KG1 (cell line): Measurements from ENCODE around the gene ATG5.

ENCODE experiments used
- DNase-seq: peaks from one replicate; lab custom pipeline; 2025; lab: John Stamatoyannopoulos, UW

The ATG5 gene

DNA sequence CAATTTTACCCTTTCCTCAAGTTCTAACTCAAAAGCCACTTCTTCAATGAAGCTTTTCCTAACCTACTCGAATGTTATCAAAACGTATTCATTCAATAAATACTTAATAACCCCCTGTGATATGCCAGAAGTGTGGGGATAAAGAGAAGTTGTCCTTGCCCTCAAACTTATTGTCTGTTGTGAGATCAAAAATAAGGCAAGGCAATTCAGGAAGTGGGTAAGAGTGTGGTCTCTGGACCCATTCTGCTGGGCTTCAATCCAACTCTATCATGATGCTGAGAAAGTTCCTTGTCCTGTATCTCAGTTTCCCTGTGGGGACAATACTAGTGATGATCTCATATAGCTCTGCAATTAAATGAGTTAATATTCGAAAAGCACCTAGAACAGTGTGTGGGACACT lies 146.7 kb downstream of the ATG5 start:
- DNase-seq: no peak

DNA sequence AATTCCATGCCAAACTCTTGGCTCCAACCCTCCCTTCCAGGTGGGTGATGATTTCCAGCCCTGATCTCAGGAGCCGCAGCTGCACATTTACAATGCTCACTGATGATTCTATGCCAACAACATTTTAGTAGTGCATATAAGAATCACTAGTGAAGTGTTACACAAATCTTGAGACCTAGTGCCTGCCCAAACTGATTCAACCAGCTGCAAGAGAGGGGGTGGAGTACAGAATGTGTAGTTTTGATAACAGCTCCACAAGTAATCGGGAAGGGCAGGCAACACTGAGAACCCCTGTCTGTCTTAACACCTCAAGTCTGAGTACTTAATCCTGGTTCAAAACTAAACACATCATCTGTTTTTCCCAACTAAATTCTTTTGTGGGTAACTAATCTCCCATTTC lies 147.8 kb downstream of the ATG5 start:
- DNase-seq: no peak

- DNase-seq: no peak
Measured at GRCh38 chr6:106173124-106173879, 152.3 kb downstream of the ATG5 start.

DNA sequence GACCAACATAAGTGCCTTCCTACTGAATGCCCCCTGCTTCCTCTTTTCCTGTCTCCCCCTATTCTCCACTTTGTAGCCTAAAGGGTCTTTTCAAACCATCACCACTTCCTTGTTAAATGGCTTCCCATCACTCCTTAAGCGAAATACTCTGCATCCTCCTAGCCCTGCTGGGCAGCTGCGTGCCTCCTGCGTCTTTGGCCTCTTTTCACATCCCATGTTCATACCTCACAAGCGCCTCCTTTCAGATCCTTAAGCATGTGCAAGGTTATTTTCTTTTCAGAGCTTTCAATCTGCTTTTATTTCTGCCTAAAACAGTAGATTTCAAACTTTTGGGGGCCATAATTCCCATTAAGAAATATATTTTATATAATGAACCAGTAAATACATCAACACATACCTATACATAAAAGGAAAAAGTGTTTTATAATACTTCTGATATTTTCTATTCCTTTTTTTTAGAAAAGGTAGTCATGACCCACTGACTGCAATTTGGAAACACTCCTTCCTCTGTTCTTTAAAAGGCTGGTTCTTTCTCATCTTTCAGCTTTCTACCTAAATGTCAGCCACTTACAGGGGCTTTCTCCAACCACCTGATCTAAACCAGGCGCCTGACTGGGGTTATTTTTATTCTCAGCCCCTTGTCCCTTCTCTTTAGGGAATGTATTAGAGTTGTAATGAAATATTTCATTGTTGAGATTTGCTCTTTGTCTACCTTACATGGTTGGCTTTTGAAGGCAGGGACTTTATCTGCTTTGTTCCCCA lies 155.3 kb downstream of the ATG5 start:
- no peak for DNase-seq

GRCh38 chr6:106169517-106169916 lies 156.0 kb downstream of the ATG5 start:
- DNase-seq: no peak

DNA sequence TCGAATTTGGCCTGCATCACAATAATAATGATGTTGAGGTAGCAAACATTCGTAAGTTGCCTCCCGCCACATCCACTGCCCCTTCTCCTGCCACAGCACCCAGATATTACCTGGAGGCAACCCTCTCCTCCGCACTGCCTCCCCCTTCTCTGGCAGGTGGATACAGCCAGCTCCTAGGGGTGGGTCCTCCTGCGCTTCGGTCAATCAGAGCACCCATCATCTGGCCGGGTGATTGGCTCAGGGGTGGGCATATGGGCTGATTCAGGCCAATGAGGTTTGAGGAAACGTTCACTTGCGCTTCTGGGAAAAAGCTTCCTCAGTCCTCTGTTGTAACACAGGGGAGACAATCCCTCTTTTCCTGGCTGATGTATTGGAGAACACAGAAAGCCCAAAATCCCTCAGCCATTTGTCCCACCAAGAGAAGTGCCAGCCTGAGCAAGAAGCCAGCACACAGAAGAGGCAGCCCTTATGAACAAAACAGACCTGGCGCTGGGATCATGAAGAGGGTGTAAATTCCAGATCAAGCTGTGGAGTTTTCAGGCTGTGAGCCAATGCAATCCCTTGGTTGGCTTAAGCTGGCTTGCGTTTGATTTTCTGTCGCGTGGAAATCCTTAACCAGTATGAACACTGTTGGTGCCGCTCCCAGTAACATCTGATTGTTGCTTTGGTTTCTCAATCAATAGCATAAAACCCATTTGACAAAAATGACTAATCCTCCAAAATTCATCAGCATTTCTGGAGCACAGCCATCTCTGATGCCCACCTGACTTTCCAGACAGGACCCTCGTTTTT lies 157.3 kb downstream of the ATG5 start:
- no peak for DNase-seq

DNA sequence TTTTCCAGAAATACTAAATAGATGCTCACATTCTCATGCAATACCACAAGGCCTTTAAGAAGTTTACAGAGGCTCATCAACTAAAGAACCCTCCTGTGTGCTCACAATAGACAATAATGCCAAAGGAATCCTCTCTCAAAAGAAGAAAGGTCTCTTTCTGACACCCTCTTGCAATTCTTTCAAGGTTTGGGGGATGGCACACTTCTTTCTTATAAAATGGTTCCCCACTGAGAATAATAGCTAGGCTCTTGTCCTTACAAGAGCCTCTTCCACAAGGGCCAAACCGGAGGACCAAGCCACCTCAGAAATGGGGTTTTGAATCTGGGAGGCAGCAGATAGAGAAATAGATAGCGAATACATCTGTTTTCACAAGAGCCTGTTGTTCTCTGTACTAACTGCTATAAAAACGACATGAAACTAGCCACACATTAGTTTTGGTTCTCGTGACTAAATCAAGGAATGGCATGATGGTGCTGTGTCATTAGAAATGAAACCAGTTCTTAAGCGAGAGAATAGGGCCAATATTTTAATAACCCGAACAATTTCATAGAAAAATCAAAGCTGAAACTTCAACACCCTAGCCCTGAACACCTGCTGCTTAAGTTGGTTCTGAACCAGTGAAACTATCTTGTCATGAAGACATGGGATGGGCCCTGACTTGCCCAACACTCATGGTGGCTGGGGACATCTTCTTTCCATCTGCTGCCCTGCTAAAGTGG lies 158.3 kb downstream of the ATG5 start:
- DNase-seq: no peak

DNA sequence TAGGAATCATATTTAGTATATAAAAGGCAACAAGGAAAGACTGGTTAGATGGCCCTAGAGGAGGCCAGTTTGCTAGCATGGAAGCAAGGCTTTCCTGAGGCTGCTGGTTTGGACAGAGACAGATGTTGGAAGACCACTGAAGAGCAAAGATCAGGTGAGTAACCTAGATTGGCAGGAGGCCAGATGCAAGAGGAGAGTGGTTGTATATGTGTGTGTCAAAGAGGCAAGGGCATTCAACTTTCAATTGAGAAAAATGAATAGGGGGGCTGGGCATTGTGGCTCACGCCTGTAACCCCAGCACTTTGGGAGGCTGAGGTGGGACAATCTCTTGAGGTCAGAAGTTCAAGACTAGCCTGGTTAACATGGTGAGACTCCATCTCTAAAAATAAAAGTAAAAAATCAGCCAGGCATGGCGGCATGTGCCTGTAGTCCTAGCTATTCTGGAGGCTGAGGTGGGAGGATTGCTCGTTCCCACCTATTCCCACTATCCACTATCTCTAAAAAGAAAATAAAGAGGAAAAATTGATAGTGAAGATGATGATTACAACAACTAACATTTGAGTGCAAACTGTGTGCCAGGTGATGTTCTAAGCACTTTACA lies 159.6 kb downstream of the ATG5 start:
- DNase-seq: no peak

- no peak for DNase-seq
Measured at GRCh38 chr6:106163966-106164877, 161.3 kb downstream of the ATG5 start.

GRCh38 chr6:106163446-106163965 lies 162.1 kb downstream of the ATG5 start:
- DNase-seq: no peak

DNA sequence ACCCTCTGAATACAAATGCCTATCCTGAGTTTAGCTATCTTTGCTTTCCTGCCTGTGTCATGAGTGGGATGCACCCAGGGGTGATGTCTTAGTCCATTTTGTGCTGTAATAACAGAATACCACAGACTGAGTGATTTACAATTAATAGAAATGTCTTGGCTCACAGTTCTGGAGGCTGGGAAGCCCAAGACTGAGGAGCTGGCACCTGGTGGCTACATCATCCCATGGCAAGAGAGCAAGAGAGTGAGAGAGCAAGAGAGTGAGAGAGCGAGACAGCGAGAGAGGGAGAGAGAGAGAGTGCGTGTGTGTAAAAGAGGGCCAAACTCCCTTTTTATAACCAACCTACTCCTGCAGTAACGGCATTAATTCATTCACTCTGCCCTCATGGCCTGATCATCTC lies 162.6 kb downstream of the ATG5 start:
- no peak for DNase-seq

- DNase-seq: no peak
Measured at GRCh38 chr6:106161893-106162292, 163.7 kb downstream of the ATG5 start.

DNA sequence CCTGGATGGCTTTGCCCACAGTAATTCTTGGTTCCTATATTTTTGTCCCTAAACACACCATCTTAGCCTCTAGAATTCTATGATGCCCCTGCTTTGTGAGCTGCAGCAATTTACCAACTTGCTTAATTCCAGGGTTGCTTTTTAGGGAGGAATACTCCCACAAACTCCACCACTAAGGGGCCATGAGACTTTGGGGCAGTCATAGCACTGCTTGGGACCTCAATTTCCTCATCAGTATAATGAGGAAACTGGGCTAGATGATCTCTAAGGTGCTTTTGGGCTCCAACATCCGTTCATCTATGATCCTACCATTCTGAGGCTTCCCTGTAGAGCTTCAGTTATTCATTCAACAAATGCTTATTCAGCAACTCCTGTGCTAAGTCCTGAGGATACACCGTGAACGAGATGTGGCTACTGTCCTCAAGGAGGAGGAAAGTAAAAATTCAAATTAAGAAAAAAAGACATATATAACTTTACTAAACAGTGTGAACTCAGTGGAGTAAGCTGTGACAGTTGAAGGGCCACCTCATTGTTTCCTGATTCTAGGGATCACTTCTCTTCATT lies 164.2 kb downstream of the ATG5 start:
- DNase-seq: no peak

GRCh38 chr6:106160189-106160588 lies 165.4 kb downstream of the ATG5 start:
- DNase-seq: no peak

- no peak for DNase-seq
Measured at GRCh38 chr6:106159531-106159940, 166.0 kb downstream of the ATG5 start.

DNA sequence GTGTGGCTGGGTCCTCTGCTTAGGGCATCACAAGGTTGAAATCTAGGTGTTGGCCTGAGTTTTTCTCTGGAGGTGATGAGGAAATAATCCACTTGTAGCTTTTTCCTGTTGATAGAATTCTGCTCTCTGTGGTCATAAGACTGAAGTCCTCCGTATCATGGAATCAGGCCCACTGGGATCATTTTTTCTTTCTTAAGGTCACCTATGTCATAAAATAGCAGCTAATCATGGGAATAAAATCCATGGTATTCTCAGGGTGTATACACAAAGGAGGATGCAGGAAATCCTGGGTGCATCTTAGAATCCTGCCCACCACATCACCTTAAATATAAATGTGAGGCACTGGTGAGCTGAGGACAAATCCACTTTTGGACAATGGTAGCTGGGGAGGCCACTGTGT lies 166.7 kb downstream of the ATG5 start:
- DNase-seq: no peak

DNA sequence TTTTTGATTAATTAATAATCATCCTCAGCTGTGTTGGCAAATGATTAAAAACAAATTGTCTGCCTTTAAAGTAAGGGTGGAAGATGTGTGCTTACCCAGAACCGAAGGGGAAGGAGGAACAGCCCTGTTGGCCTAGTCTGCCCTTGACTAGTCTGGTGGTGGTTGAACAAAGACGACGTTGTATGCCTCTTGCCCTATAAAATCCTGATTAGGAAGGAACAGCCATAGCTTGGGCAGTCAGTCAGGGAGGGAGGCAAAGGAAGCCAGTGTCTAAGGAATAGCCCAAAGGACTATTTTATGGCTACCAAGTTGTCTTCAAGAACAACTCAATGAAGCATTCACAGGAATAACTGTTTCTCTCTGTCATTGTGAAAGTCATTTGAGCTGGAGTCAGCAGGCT lies 168.7 kb downstream of the ATG5 start:
- no peak for DNase-seq

GRCh38 chr6:106156413-106156812 lies 169.1 kb downstream of the ATG5 start:
- DNase-seq: no peak

GRCh38 chr6:106155219-106155830 lies 170.2 kb downstream of the ATG5 start:
- DNase-seq: no peak

DNA sequence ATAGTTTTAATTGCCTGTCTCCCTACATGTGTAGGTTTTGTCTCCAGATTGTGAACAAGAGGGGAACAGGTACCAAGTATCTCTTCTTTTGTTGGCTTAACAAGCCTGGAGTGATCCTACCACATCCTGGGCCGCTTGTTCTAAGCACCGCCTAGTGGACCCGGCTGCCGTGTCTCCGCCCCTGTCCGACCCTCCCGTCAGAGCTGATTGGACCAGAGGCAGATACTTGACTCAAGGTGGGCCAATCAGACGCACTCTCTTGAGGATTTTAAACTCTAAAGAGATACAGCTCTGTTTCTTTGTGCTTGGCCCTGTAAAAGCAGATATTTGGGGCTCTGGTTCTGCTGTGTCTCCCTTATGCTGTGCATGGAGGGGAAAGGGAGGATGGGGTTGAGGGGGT lies 171.2 kb downstream of the ATG5 start:
- no peak for DNase-seq
